HCT116 (cell line): Measurements from ENCODE around the gene SLC66A2.

Experiments used
- CTCF ChIP-seq, 3 experiments: fragments of 200-600 bp in 1 of 3; sonication (generic) in 1 of 3; IDR thresholded peaks in 2 of 3; conservative IDR thresholded peaks in 1 of 3; 2 replicates each; pipeline ENCODE4 v1.5.1; 2012 to 2017; ENCODE audit warnings: low read depth in 2 of 3, low read length in 2 of 3, antibody characterized with exemption in 1 of 3, borderline replicate concordance in 1 of 3, control low read depth in 1 of 3, mild to moderate bottlenecking in 1 of 3, mixed read lengths in 1 of 3, mixed run types in 1 of 3, moderate library complexity in 1 of 3; ENCODE audit not compliant: insufficient read depth in 1 of 3
- ELF1 ChIP-seq: IDR thresholded peaks from 2 replicates; pipeline ENCODE4 v1.6.1; 2012; ENCODE audit warnings: low read depth, borderline replicate concordance
- EZH2 ChIP-seq: fragments of 200-600 bp; sonication (generic); IDR thresholded peaks from 2 replicates; pipeline ENCODE4 v1.6.1; 2017; ENCODE audit warnings: antibody characterized with exemption, mixed run types
- FOSL1 ChIP-seq: IDR thresholded peaks from 2 replicates; pipeline ENCODE4 v1.6.1; 2012; ENCODE audit warnings: low read depth
- MAX ChIP-seq: IDR thresholded peaks from 2 replicates; pipeline ENCODE4 v1.6.1; 2012
- POLR2A ChIP-seq: IDR thresholded peaks from 2 replicates; pipeline ENCODE4 v1.7.0; 2011; ENCODE audit warnings: borderline replicate concordance; ENCODE audit not compliant: insufficient read depth, insufficient read length; ENCODE audit errors: extremely low read depth
- REST ChIP-seq: IDR thresholded peaks from 2 replicates; pipeline ENCODE4 v1.6.1; 2012; ENCODE audit warnings: low read depth
- SIN3A ChIP-seq: IDR thresholded peaks from 2 replicates; pipeline ENCODE4 v1.6.1; 2012; ENCODE audit warnings: low read depth

GRCh38 chr18:79945118-79946042 lies 6.1 kb downstream of the SLC66A2 start:
- TF ChIP-seq SIN3A (no peak), CTCF (IDR thresholded peaks at IDR 0.05 in 2 of 3, conservative IDR thresholded peaks at IDR 0.05 in 1 of 3; ENCODE audit: borderline replicate concordance in 1 of 3, insufficient read depth in 1 of 3, low read depth in 2 of 3, low read length in 2 of 3) (no peak), POLR2A (no peak), EZH2 (no peak), FOSL1 (no peak), MAX (no peak), REST (no peak), ELF1 (no peak)
